Measurements from ENCODE around the gene ATP6V0E2. TPM values are rescaled to one million over a fixed set of nuclear protein-coding genes. Genes with fewer than 3 reads are reported as not detected.

The ATP6V0E2 gene
- total RNA-seq, 1 experiment from 2014 or later, result 6.9 TPM

DNA sequence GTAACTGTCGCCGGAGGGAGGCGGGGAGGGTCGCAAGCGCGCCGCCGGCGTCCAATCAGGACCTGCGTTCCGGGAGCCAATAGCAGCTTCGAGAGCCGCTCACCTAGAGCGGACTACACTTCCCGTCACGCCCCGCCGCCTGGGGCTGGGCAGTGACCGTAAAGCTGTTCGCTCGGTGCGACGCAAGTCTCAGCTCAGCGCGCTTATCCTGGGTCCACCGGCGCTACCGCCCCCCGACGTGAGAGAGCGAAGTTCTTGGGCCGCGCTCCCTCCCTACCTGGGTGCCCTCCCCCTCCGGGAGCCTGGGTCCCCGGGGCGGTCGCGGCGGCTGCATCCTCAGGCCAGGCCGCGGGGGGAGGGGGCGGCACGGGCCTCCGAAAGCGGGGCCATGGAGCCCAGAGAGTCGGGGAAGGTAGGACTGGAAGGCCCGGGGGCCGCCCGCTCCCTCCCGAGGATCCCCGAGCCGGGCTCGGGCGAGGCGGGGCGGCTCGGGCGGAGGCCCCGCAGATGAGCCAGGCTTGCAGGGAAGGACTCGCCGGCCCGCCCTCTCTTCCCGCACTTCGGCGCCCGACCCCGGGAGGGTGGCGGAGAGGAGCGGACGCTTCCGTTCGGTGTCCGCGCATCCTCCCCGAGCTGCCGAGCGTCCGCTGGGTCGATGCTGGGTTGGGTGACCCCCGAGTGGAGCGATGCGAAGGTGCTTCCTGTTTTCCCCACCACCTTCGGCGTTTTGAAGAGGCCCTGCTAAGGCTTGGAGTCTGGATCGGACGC, 35.4 kb upstream of the ATP6V0E2 start, which contains the start of gene ZNF862:
Gene ZNF862 (plus strand): TSS at position 152 of the 768 bp plus-strand sequence. CDS start 237 bp downstream, at position 389.
- peak; percentile 98 for DNase-seq (ENCODE audit: low read depth)

DNA sequence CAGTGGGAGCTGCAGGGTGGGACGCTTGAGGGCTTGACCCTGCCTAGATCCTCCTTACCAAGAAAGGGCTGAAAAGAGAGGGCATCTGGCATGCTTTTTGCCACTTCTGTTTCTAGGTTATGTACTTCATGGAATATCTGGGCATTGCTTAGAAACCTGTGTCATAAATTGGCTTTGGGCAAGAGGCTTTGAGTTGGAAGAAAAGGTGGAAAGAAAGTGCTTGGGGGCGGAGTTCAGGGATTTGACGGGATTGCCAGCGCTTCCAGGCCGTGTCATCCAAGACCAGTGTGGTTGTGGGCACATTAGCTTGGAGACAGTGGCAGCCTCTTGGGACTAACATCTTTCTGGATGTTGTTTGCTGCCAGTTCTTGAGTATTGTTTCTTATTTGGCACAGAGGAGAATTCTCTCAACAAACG, 34.8 kb upstream of the ATP6V0E2 start:
- peak; percentile 42 for DNase-seq (ENCODE audit: low read depth)

DNA sequence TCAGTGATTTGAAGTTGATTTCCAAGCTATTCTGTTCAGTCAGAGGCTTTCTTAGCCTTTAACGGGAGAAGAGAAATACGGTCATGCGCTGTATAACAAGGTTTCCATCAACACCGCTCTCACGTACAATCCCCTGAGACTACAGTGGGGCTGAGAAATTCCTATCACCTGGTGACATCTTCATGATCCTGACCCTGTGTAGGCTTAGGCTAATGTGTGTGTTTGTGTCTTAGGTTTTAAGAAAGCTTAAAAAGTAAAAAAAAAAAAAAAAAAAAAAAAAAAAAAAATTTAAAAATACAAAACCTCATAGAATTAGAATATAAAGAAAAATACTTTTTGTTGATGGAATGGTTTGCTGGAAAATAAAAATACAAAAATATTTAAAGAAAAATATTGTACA, 33.8 kb upstream of the ATP6V0E2 start:
- DNase-seq (ENCODE audit: low read depth), result no peak

DNA sequence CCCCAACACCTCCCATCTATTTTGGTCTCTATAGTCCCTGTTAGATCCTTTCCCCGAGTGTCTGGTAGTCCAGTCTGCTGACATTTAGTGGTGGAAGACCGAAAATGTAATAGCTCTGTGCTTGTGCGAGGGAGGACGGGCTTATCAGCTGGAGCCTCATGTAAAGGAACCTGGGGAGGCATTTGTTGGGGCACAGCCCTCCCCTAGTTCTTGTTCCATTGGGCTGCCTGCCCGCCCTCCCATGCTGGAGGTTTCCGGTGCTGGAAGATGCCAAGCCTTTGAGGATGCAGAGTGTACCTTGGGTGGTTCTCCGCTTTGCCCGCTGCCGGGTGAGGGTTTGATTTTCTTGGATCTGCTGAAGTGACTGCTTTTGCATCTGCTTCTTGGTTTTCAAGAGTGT, 30.2 kb upstream of the ATP6V0E2 start:
- no peak for DNase-seq (ENCODE audit: low read depth)

DNA sequence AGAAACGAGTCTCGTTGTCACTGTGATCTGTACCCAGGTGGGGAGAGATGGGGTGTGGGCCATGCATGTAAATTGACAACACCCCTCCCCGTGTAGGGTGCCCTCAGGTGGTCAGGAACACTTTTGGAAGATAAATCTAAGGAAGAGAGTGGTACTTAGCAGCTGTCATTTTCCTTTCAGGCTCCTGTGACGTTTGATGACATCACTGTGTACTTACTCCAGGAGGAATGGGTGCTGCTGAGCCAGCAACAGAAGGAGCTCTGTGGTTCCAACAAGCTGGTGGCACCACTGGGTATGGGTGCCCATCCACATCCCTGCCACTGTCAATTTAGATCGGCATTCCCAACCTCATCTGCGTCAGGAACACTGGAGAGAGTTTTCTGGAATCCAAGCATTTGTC, 29.3 kb upstream of the ATP6V0E2 start:
- DNase-seq (ENCODE audit: low read depth), result no peak

DNA sequence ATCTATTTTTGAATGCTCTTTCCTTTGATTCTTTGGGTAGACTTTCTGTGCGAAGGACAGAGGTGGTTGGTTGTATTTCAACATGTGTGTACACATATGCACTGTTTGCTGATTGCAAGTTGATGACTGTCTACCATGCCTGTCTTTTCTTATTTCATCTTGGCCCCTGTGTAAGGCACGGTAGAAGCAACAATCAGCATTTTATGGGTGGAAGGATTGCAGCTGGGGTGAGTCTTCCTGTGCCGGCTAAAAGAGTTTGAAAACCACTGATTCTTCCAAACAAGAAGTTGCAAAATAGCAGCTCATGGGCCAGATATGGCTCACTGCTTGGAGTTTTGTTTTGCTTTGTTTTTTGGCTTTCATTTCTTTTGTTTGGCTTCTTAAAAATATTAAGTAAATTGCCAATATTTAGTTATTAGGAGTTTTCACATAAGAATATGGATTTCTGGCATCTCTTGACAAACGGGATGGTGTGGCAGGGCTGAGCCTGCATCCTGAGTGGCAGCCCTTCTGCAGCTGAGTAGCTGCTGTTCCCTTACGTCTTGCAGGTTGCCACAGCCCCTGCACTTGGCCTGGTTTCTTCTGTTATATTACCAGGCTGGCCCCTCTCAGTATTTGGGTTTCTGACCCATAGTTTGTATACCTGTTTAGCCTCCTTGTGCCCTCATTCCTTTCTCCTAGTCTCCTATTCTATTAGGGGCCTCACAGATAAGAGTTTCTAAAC, 28.4 kb upstream of the ATP6V0E2 start:
- no peak for DNase-seq (ENCODE audit: low read depth)

DNA sequence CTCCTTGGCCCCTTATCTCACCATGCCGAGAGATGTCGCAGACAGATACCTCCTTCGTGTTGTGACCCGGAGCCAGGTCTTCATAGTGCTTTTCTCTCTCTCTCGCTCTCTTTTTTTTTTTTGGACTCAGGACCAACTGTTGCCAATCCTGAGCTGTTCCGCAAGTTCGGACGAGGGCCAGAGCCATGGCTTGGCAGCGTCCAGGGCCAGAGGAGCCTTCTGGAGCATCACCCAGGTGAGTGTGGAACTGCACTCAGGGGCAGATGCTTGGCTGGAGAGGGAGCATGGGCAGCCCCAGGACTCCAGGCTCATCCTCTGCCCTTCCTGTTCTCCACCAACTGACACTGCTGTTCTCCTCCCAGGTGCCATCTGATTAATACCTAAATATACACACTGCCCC, 27.7 kb upstream of the ATP6V0E2 start:
- DNase-seq (ENCODE audit: low read depth), result no peak

DNA sequence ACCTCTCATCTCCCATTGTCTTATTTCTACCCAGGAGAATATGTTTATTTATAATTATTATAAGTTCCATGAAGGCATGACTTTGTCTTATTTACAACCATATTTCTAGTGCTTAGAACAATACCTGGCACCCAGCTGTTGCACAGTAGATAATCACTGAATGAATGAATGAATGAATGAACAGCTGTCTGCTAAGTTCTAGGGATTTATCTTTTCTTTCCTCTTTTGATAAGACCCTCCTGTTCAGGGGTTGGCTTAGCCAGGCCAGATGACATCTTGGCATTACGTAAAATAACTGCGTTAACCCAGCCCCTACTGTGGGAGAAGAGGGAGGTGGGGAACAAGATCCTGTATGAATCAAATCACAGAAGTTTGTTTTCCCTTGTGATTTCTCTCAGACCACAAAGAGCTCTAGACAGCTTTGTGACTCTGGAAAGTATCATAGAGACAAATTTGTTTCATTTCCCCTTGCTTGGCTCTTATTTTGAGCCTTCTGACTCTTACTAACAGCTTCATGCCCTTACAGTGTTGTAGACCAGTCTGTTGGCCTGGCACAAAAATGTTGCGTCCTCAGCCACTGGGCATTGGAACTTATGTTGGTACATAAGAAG, 27.2 kb upstream of the ATP6V0E2 start:
- DNase-seq (ENCODE audit: low read depth), result no peak

DNA sequence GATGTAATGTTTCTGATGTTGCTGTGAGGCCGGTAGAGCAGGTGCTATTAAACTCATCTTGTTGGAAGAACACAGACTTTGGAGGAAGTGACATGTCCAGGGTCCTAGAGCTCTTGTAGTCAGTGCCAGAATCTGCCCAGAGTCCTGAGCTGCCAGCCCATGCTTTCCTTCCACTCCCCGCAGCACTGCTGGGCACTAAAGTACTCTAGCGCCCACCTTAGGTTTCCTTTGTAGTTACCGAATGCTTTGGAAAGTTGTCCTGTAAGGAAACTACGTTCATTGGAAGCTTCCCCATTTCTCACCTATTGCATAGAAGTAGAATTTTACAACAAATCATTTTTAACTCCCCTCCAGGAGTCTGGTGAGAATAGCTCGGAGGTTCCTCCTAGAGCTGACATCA, 24.6 kb upstream of the ATP6V0E2 start:
- no peak for DNase-seq (ENCODE audit: low read depth)

DNA sequence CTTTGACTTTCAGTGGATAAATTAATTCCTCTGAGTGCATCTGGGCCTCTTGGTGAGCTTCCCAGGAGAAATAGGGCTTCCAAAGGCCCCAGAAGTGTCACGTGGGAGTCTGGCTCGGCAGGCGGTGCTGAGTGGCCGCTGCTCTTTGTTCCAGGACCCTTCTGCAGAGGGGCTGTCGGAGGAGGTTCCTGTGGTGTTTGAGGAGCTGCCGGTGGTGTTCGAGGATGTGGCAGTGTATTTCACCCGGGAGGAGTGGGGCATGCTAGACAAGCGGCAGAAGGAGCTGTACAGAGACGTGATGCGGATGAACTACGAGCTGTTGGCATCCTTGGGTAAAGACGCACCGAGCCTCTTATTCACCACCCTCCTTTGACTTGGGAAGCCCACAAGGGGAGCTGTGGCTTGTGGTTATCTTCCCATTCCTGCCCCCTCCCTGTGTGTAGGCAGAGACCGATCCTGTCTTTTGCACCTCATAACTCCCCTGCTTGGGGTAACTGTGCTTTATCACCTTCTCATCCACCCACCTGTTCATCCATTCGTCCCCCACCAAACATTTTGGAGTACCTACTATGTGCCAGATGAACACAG, 23.7 kb upstream of the ATP6V0E2 start:
- no peak for DNase-seq (ENCODE audit: low read depth)

DNA sequence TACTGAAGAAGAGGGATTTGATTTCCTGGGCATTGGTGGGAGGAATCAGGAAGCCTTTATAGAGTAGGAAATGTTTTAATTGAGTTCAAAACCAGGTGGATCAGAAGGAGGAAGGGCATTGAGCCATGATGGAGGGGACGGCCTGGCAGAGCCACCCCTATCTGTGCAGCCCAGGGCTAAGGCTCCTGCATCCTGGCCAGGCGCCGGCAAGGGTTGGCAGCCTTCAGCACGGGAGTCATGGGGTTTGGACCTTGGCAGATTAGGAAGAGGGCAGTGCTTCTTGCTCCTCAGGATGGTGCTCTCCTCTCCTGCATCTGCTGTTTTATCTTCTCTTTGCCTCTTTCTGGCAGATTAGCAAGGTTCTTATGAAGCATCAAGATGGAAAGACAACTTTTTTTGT, 23.1 kb upstream of the ATP6V0E2 start:
- DNase-seq (ENCODE audit: low read depth), result no peak

DNA sequence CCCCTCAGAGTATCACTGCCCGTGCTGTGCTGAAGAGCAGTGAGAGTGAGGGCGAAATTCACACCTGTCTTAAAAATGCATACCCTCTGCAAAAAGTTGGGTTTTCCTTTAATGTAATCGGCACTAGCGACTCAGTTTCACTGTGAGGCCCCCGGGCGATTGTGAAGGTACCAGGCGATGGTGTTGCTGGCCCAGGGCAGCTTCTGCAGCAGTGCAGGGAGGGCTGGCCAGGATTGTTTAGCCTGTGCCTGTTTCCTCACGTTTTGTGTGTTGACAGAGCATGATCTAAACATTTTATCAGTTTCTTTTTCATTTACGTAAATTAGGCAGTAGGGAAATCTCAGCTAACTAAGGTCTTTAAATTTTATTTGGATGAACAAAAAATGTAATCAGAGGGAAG, 22.3 kb upstream of the ATP6V0E2 start:
- no peak for DNase-seq (ENCODE audit: low read depth)

DNA sequence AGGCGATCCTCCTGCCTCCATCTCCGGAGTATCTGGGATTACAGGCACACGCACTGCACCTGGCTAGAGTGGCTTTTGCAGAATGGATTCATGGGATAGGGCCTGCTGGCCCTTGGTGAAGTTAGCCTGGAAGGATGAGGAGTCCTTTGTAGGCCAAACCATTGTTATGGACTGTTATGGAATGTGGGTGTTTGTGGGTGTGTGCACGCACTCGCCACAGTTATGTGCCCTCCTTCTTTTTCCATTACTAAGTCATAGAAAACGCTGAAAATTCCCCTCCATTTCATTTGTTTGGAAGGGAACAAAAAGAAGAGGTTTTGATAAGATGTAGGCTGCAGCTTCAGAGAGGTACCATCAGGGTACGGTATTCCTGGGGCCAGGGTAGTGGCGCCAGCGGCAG, 20.6 kb upstream of the ATP6V0E2 start:
- peak; percentile 17 for DNase-seq (ENCODE audit: low read depth)

DNA sequence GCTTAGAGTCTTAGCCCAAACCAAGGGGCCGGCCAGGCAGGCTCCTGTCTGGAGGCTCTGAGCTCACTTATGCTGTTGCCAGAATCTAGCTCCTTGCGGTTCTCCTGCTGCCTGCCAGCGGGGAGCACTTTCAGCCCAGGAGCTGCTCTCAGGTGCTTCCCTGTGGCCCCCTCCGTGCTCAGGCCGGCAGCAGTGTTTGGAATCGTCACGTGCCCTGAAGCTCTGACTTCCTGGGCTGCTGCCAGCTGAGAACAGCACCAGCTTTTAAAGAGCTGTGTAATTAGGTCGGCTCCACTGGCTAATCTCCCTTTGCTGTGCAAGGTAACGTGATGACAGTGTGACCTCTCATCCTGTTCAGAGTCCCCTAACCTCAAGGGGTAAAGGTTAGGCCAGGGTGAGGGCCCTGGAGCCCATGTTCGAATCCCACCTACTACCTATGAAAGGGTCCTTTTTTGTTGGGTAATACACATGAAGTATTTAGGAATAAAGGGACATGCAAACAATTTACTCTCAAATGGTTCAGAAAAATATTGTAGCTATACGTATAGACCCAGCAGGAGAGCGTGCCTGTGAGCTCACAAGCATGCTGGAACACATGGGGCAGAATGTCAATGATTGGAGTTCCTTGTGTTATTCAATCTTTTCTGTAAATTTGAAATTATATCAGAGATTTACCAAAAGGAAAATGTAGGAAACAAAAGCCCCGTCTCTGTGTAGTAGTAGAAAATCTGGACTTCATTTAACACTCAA, 19.0 kb upstream of the ATP6V0E2 start:
- peak; percentile 23 for DNase-seq (ENCODE audit: low read depth)

DNA sequence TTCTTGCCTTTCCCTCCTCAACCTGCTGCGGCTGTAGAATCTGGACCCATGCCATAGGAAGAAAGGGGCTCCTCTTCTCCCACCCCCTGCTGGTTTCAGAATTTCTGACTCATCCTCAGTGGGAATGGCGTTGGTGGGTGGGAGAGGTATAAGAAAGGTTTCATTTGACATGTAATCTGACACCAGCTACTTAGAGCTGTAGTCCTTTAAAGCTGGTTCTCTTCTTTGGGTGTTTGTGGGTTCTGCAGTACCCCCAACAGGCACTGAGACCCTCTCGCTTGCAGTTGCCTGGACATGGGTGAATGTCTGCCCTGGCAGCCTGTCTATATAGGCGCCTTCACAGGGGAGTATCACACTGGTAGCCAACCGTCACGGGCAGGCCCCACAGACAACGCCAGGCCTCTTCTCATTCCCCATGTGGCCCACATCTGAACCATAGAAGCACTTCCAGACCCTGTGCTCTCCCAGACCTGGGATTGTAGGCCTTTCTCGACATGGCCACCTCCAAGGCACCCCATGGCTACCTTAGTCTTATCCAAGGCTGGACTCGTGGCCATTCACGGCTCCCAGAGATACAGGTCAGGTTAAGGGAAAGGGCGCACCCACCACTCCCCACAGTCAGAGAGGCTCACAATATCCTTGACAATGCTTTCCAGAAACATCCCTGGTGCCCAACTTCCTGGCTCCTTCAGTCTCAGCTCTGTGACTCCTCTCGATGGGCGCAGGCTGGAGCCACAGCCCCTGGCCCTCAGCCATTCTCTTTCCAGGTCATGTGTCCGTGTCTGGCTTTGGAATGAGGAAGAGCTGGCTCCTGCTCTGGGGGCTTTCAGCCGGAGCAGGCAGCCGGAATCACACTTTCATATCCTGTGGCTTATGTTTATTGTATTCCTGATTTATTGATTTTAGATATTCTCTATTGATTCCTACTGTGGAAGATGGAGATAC, 18.1 kb upstream of the ATP6V0E2 start:
- peak; percentile 70 for DNase-seq (ENCODE audit: low read depth)

DNA sequence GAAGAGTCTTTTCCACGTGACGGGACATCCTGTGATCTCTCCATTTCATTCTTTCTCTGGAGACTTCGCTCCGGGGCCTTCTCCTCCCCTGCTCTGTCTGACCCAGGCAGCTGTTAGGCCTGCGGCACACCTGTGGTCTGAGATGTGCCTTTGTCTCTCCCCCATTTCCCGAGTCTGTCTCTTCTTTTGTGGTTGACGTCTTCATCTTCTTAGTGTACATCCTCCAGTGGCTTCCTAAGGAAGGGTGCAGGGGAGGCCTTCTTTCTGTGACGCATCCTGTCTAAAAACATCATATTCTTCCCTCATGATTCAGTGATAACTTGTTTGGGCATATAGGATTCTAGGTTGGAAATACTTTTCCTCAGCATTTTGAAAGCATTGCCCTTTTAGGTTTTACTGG, 17.2 kb upstream of the ATP6V0E2 start:
- DNase-seq (ENCODE audit: low read depth), result no peak

DNA sequence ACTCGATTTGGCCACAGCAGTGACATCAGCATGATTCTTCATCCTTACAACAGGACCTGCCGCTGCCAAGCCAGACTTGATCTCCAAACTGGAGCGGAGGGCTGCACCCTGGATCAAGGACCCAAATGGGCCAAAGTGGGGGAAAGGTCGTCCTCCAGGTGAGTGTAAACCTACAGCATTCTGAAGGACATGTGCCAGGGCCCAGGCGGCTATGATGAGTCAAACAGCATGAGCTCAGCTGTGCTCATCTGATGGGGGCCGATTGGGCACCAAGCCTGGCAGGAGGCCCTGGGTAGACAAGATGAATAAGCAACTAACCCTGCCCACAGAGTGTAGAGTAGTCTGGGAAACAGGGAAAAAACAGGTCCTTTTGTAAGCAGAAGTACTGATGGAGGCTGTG, 14.4 kb upstream of the ATP6V0E2 start:
- DNase-seq (ENCODE audit: low read depth), result no peak

DNA sequence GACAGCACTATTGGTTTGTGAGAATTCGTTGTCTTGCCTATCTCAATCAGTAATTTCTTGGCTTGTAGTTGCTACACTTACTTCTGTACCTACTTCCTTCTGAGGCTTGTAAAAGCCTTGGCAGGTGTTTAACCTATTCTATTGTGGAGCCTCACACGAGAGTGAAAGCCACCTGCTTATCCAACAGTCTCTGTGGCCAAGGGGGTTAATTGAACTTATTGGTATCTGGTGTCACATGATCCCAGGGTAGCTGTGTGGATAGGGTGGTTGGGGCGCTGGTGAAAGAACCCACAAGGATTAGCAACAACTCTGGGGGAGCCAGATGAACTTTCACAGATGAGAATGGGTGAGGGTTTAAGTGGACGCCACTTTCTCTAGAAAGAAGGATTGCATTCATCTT, 13.9 kb upstream of the ATP6V0E2 start:
- DNase-seq (ENCODE audit: low read depth), result no peak

DNA sequence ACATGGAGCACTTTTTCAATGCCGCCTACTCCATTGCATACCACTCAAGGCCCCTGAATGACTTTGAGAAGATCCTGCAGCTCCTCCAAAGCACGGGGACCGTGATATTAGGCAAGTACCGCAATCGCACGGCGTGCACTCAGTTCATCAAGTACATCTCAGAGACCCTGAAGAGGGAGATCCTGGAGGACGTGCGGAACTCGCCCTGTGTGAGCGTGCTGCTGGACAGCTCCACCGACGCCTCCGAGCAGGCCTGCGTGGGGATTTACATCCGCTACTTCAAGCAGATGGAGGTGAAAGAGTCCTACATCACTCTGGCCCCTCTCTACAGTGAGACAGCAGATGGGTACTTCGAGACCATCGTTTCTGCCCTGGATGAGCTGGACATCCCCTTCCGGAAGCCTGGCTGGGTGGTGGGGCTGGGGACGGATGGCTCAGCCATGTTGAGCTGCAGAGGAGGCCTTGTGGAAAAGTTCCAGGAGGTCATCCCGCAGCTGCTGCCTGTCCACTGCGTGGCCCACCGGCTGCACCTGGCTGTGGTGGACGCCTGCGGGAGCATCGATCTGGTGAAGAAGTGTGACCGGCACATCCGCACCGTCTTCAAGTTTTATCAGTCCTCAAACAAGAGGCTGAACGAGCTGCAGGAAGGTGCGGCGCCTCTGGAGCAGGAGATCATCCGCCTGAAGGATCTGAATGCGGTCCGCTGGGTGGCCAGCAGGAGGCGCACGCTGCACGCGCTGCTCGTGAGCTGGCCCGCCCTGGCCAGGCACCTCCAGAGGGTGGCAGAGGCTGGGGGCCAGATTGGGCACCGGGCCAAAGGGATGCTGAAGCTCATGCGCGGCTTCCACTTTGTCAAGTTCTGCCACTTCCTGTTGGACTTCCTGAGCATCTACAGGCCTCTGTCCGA, 12.7 kb upstream of the ATP6V0E2 start:
- DNase-seq (ENCODE audit: low read depth), result no peak

Measured in LHCN-M2 (cell line).